HG03354 (cell line): ENCODE results near the gene DRD3.

Experiments
- ATAC-seq: cut with Tn5 transposase; IDR thresholded peaks from one replicate; pipeline ENCODE4 v1.9.1; 2021; ENCODE audit warnings: mild to moderate bottlenecking; ENCODE audit not compliant: unreplicated experiment, poor library complexity, severe bottlenecking

The DRD3 gene

GRCh38 chr3:114178770-114179368 is at the start of gene DRD3:
Gene DRD3 (minus strand): TSS chr3:114179052. CDS start chr3:114171992, 7,060 bp downstream.
- ATAC-seq, result no peak

- ATAC-seq, result no peak
Observed at GRCh38 chr3:114227076-114227475, 48.2 kb upstream of the DRD3 start.

- ATAC-seq, result no peak
Observed at GRCh38 chr3:114226313-114226712, 47.5 kb upstream of the DRD3 start.

GRCh38 chr3:114223143-114223542 is 44.3 kb upstream of the DRD3 start:
- peak; percentile 91 for ATAC-seq

- ATAC-seq, result no peak
Observed at GRCh38 chr3:114221881-114222264, 43.0 kb upstream of the DRD3 start.

GRCh38 chr3:114221165-114221880 is 42.5 kb upstream of the DRD3 start:
- ATAC-seq, result no peak

- ATAC-seq, result no peak
Observed at GRCh38 chr3:114219741-114220140, 40.9 kb upstream of the DRD3 start.

- ATAC-seq, result no peak
Observed at GRCh38 chr3:114218578-114219185, 39.8 kb upstream of the DRD3 start.

GRCh38 chr3:114218006-114218405 is 39.2 kb upstream of the DRD3 start:
- ATAC-seq, result no peak

GRCh38 chr3:114217266-114217665 is 38.4 kb upstream of the DRD3 start:
- ATAC-seq, result no peak

GRCh38 chr3:114216186-114216970 is 37.5 kb upstream of the DRD3 start:
- no peak for ATAC-seq

GRCh38 chr3:114214542-114215341 is 35.9 kb upstream of the DRD3 start:
- peak; percentile 40 for ATAC-seq

GRCh38 chr3:114213627-114214541 is 35.0 kb upstream of the DRD3 start:
- peak; percentile 84 for ATAC-seq

GRCh38 chr3:114213292-114213626 is 34.4 kb upstream of the DRD3 start:
- ATAC-seq, result peak; percentile 11

GRCh38 chr3:114212646-114213045 is 33.8 kb upstream of the DRD3 start:
- no peak for ATAC-seq

- ATAC-seq, result peak; percentile 91
Observed at GRCh38 chr3:114207768-114208167, 28.9 kb upstream of the DRD3 start.

GRCh38 chr3:114206342-114206741 is 27.5 kb upstream of the DRD3 start:
- ATAC-seq, result no peak

- no peak for ATAC-seq
Observed at GRCh38 chr3:114205541-114205940, 26.7 kb upstream of the DRD3 start.

GRCh38 chr3:114194750-114195149 is 15.9 kb upstream of the DRD3 start:
- no peak for ATAC-seq
